Adipose tissue (tissue), 3 donors: ENCODE results near the gene IGHMBP2. TPM values are rescaled to one million over a fixed set of nuclear protein-coding genes. Genes with fewer than 3 reads are reported as not detected.

Experiments used
- H3K27ac ChIP-seq: one replicate; pipeline ENCODE4 v1.5.1; 2013; ENCODE audit warnings: low read depth, low read length
- WGBS, 3 donors: extraction: QIAGEN DNeasy Blood & Tissue Kit; methylation state at CpG; one replicate each; pipeline ENCODE4 v1.1.7; 2013; 5-methylcytosine and 5-hydroxymethylcytosine counted together
- polyA plus RNA-seq, 3 donors: library from polyadenylated mRNA; stranded (reverse); fragments of 200-250 nt; gene quantifications; one replicate each; pipeline ENCODE4 v1.2.3, GENCODE V29; 2013
- donor health status: healthy with polysubstance abuse.
- donor health status: Bipolar disorder and iron deficiency.
- donor health status: healthy.

The IGHMBP2 gene
- polyA plus RNA-seq, 3 donors, result 7.4 to 23.7 (median 11.3) TPM

GRCh38 chr11:68950270-68950669 lies 46.6 kb downstream of the IGHMBP2 start:
- WGBS, 3 donors, result 73 to 86% (median 84%) methylated on average over 5 of the region's 5 CpGs
- no peak overlapping the region for H3K27ac ChIP-seq

GRCh38 chr11:68950762-68951161 lies 47.1 kb downstream of the IGHMBP2 start:
- 72 to 90% (median 84%) methylated on average over 9 of the region's 9 CpGs for WGBS, 3 donors
- no peak overlapping the region for H3K27ac ChIP-seq

GRCh38 chr11:68954836-68955606 lies 51.3 kb downstream of the IGHMBP2 start:
- WGBS, 3 donors, result 26 to 37% (median 26%) methylated on average over 30 of the region's 30 CpGs
- H3K27ac ChIP-seq, result no peak overlapping the region

DNA sequence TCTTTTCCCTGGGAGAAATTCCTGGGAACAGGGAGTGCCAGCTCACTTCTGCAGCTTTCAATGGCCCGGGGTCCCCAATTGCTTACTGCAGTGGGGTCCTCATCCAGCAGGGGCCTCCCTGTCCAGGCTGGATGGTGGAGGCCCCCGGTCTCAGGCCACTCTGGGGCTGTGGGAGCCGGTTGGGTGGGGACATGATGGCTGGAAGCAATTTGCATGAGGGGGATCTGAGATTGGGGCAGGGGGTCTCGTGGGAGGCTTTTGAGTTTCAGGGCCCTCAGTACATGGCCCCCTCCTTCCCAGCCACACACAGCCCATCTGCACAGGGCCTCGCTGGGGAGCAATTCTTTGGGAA lies 51.9 kb downstream of the IGHMBP2 start:
- H3K27ac ChIP-seq, result no peak overlapping the region
- WGBS, 3 donors, result 14 to 26% (median 16%) methylated on average over 5 of the region's 5 CpGs

- H3K27ac ChIP-seq, result no peak overlapping the region
Measured at GRCh38 chr11:68956142-68956541, 52.5 kb downstream of the IGHMBP2 start.

GRCh38 chr11:68956547-68957254 lies 53.0 kb downstream of the IGHMBP2 start:
- WGBS, 3 donors, result 75 to 81% (median 78%) methylated on average over 12 of the region's 12 CpGs

More at GRCh38 chr11:68956142-68956541, 52.5 kb downstream of the IGHMBP2 start:
- WGBS, 3 donors, result 12 to 18% (median 16%) methylated on average over 10 to 12 of the region's 12 CpGs

GRCh38 chr11:68958211-68958610 lies 54.5 kb downstream of the IGHMBP2 start:
- WGBS, 3 donors, result 90 to 95% (median 90%) methylated on average over 9 of the region's 9 CpGs
- H3K27ac ChIP-seq, result no peak overlapping the region

More at GRCh38 chr11:68956547-68957254, 53.0 kb downstream of the IGHMBP2 start:
- no peak overlapping the region for H3K27ac ChIP-seq

DNA sequence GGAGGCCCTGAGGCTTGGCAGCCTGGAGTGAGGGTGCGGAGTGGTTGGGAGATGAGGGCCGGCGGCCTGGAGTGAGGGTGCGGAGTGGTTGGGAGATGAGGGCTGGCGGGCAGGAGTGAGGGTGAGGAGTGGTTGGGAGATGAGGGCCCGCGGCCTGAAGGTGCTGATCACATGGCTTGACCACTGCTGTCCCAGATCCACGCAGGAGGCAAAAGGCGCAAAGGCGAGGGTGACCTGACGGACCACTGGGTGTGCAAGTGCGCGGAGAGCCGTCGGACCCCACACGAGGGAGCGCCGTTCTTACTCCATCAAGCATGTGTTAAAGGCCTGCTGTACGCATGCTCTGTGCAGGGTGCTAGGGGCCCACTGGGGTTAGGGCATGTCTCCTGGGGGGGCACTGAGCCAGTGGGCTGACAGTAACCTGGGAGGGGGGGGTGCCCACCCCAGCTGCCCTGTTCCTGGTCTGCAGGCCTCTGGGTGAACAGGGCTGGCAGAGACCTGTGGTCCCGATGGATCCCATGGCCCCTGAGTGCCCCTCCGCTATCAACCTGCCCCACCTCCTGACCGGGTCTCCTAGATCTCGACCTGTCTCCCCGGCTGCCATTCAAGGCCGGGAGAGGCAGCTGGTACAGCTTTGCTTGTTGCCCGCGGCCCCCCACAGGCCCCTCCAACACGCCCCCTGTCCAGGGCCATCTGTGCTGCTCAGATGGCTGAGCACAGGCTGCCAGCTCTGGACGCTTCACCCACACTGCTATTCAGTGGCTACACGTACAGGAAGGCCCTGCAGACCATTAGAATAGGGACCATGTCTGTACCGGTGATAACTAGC lies 56.0 kb downstream of the IGHMBP2 start:
- WGBS, 3 donors, result 84 to 94% (median 91%) methylated on average over 31 of the region's 31 CpGs
- no peak overlapping the region for H3K27ac ChIP-seq

DNA sequence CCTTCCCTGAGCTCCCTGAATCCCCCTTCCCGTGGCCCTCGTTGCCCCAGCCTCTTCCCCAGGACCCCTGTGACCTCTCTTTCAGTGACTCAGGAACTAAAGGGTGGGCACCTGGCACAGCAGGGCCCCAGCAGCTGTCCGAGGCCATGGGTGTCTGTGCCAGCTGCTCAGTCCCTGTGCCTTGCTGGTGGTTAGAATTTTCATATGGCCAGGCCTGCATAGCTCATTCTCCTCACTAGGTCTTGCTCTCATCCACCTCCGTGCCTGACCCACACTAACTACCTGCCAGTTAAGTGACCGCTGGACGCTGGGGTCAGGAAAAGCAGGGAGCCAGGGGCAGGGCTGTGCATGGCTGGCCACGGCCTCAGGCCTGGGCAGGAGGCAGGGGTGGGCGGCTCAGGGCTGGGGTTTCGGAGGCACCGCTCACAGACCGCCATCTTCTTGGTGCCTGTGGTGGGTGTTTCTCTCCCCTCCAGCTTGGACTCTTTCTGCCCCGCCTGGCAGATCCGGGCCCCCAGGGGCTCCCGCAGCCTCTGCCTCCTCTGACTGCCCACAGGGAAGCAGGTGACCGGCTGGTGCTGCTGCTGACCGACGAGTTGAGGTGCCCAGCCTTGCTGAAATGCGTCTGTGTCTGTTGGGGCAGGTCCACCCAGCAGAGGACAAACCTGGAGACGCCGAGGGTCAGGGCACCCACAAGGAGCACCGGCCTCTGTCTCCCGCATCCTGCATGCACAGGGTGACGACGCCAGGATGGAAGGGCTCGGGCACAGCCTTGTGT lies 56.8 kb downstream of the IGHMBP2 start:
- no peak overlapping the region for H3K27ac ChIP-seq
- 88 to 91% (median 90%) methylated on average over 22 to 25 of the region's 25 CpGs for WGBS, 3 donors

DNA sequence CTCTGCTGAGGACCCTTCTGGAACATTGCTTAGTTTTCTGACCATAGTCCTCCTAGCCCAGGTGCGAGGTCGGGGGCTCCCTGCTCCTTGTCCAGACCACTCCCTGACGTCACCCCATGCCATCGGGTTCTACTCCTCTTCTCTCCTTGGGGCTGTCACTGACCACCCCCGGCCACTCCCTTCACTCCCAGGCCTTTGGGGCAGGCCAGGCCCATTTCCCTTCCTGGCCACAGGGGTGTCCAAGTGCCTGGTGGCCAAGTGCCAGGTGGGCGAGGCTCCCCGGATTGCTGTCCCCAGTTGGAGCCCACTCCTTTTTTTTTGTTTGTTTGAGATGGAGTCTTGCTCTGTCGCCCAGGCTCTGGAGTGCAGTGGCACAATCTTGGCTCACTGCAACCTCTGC lies 57.6 kb downstream of the IGHMBP2 start:
- WGBS, 3 donors, result 73 to 81% (median 80%) methylated on average over 8 of the region's 8 CpGs
- no peak overlapping the region for H3K27ac ChIP-seq

DNA sequence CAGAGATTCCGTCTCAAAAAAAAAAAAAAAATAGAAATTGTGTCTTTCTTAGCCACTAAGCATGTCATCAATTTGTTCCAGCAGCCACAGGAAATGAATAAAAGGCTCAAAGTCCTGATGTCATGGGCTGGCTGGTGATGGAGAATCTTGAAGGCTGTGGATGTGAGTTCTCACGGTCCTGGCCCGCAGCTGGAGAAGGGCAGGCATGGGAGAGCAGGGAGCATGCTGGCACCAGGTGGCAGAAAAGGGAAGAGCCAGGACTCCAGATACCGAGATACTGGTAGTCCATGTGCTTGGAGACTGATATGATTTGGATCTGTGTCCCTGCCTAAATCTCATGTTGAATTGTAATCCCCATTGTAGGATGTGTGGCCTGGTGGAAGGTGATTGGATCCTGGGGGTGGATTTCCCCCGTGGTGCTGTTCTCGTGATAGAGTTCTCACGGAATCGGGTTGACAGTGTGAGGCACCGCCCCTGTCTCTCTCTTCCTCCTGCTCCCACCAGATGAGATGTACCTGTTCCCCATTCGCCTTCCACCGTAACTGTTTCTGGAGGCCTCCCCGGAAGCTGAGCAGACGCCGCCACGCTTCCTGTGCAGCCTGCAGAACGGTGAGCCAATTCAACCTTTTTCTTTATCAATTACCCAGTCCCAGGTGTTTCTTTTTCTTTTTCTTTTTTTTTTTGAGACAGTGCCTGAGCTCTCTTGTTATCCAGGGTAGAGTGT lies 59.0 kb downstream of the IGHMBP2 start:
- no peak overlapping the region for H3K27ac ChIP-seq
- WGBS, 3 donors, result 64 to 88% (median 66%) methylated on average over 15 to 16 of the region's 16 CpGs

- 93 to 95% (median 93%) methylated on average over 3 of the region's 3 CpGs for WGBS, 3 donors
- no peak overlapping the region for H3K27ac ChIP-seq
Measured at GRCh38 chr11:68963779-68964178, 60.1 kb downstream of the IGHMBP2 start.

DNA sequence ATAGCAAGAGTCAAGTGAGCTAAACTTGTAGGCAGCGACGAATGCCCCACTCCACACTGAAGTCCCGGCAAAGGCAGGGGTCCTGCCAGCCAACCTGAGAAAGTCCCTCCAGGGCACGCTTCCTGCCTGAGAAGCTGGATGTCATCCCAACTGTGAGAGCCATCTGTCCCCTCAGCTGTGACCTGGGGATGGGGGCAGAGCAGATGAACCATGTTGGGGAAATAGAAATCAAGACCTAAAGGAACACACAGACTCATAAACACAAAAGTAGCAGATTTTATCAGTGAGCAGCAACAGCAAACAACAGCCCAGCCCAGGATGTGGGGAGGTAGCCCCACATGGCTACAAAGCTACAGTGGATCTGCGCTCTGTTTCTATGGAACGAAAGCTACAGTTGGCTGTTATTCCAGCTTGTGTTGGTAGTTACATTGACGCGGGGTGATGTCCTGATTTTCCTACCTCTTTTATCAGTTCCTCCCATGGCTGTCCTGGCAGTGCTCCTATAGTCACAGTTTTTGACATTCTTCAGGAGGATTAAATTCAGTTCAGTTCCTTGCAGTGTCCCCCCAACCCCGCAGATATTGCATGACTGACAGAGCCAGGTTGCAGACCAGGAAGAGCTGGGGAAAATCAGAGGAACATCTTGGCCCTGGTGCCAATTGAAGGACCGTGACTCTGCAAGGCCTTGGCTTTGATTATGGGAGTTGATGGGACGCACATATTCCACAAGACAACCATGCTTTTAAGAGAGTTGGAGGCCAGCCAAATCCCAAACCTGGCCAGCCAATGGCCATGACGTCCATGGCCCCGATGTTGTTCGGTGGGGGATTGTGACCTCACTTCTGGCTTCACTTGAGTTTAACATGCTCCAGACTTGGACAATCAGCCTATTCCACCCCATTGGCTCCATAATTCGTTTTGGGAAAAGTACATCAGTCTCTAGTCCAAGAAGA lies 62.5 kb downstream of the IGHMBP2 start:
- H3K27ac ChIP-seq, result no peak overlapping the region
- WGBS, 3 donors, result 78 to 84% (median 78%) methylated on average over 15 of the region's 15 CpGs

DNA sequence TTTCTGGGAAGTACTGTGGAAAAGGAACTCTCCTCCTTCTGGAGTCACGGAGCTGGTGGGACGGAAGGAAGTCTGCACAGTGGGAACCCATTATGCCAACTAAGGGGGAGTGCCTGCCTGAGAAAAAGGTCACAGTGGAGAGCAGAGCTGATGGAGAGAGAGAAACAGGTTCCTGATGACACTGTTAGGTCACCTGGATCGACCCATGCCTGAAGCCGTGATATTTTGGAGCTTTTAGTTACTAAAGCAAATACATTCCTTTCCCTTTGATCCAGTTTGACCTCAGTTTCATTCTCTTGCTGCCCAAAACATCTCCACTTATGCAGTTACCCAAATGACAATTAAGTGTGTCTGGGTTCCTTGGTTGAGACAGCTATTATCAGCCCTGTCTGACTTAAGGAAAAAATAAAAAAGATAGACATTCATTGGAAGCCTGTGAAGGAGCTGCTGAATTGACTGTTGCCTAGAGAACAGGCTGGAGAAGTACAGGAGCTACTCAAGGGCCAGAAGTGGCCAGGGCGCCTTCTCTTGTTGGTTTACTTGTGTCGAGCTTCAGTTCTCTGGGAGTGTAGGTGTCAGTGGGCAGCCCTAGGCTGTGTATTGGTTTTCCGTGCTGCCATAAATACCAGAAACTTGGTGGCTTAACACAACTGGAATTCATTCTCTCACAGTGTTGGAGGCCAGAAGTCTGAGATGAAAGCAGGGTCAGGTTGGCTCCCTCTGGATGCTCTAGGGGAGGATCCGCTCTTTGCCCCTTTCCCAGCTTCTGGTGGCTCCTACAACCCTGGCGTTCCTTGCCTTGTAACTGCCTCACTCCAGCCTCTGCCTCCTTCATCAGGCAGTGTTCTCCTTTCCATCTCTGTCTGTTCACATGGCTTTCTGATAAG lies 63.4 kb downstream of the IGHMBP2 start:
- no peak overlapping the region for H3K27ac ChIP-seq
- WGBS, 3 donors, result 84 to 91% (median 88%) methylated on average over 9 of the region's 9 CpGs

GRCh38 chr11:68968306-68969250 lies 64.9 kb downstream of the IGHMBP2 start:
- WGBS, 3 donors, result 65 to 71% (median 69%) methylated on average over 29 of the region's 29 CpGs
- H3K27ac ChIP-seq, result no peak overlapping the region
